GM12878 (cell line): ENCODE results near the gene SLC25A51.
"Not testable (repeated sequence)": the region's sequence is repeated elsewhere in the genome, so short reads cannot be mapped to it uniquely, and the experiment has no call there.

Experiments used
- CREM ChIP-seq: IDR thresholded peaks from 2 replicates; pipeline ENCODE4 v1.6.1; 2014; ENCODE audit warnings: antibody characterized with exemption, low read depth
- CUX1 ChIP-seq: IDR thresholded peaks from 2 replicates; pipeline ENCODE4 v1.6.1; 2012; ENCODE audit warnings: improper control_type of control experiment, low read depth, low read length; ENCODE audit not compliant: insufficient replicate concordance
- ESRRA ChIP-seq: IDR thresholded peaks from 2 replicates; pipeline ENCODE4 v1.6.1; 2012; ENCODE audit warnings: mild to moderate bottlenecking, low read length, improper control_type of control experiment
- MXI1 ChIP-seq: fragments of 150-350 bp; IDR thresholded peaks from 2 replicates; pipeline ENCODE4 v1.6.1; 2011; ENCODE audit warnings: low read depth, mild to moderate bottlenecking, inconsistent platforms, low read length, improper control_type of control experiment
- POLR2AphosphoS5 ChIP-seq: IDR thresholded peaks from 2 replicates; pipeline ENCODE4 v1.6.1; 2011; ENCODE audit warnings: mild to moderate bottlenecking, low read length, inconsistent platforms
- SUZ12 ChIP-seq: fragments of 200-600 bp; sonication (generic); IDR thresholded peaks from one replicate; pipeline ENCODE4 v1.6.1; 2018; ENCODE audit warnings: antibody characterized with exemption, mild to moderate bottlenecking; ENCODE audit not compliant: unreplicated experiment
- TBL1XR1 ChIP-seq: IDR thresholded peaks from 2 replicates; pipeline ENCODE4 v1.6.1; 2012; ENCODE audit warnings: low read depth, low read length, improper control_type of control experiment
- ZBTB33 ChIP-seq: fragments of 450-650 bp; IDR thresholded peaks from 2 replicates; pipeline ENCODE4 v1.6.1; 2017; ENCODE audit warnings: mild to moderate bottlenecking
- TF ChIP-seq, protein P1 (sequence below), 3 experiments: IDR thresholded peaks in 2 of 3; conservative IDR thresholded peaks in 1 of 3; 2 replicates each; pipeline ENCODE4 v1.5.1; 2011; ENCODE audit warnings: low read depth in 3 of 3, low read length in 3 of 3, mild to moderate bottlenecking in 3 of 3, control low read depth in 2 of 3, moderate library complexity in 2 of 3, inconsistent platforms in 1 of 3, mixed read lengths in 1 of 3; ENCODE audit not compliant: control insufficient read depth in 2 of 3, insufficient read depth in 1 of 3; ENCODE audit errors: extremely low read depth in 1 of 3
- TF ChIP-seq, protein P2 (sequence below): IDR thresholded peaks from 2 replicates; pipeline ENCODE4 v1.6.1; 2012; ENCODE audit warnings: low read depth, low read length, improper control_type of control experiment

DNA sequence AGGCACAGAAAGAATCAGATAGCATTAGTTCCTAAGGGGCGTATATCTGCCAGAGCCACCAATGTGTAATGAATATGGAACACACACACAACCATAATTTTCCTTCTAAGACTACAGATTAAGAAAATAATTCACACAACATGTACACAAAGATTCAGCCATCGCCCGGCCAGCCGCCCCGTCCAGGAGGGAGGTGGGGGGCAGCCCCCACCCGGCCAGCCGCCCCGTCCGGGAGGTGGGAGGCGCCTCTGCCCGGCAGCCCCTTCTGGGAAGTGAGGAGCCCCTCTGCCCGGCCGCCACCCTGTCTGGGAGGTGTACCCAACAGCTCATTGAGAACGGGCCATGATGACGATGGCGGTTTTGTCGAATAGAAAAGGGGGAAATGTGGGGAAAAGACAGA is 12.9 kb downstream of the SLC25A51 start:
- TF ChIP-seq, protein P1, sequence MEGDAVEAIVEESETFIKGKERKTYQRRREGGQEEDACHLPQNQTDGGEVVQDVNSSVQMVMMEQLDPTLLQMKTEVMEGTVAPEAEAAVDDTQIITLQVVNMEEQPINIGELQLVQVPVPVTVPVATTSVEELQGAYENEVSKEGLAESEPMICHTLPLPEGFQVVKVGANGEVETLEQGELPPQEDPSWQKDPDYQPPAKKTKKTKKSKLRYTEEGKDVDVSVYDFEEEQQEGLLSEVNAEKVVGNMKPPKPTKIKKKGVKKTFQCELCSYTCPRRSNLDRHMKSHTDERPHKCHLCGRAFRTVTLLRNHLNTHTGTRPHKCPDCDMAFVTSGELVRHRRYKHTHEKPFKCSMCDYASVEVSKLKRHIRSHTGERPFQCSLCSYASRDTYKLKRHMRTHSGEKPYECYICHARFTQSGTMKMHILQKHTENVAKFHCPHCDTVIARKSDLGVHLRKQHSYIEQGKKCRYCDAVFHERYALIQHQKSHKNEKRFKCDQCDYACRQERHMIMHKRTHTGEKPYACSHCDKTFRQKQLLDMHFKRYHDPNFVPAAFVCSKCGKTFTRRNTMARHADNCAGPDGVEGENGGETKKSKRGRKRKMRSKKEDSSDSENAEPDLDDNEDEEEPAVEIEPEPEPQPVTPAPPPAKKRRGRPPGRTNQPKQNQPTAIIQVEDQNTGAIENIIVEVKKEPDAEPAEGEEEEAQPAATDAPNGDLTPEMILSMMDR (IDR thresholded peaks at IDR 0.05 in 2 of 3, conservative IDR thresholded peaks at IDR 0.05 in 1 of 3; ENCODE audit: control insufficient read depth in 2 of 3, extremely low read depth in 1 of 3, insufficient read depth in 1 of 3, low read depth in 3 of 3, low read length in 3 of 3) = not testable (repeated sequence)
- TF ChIP-seq SUZ12, ESRRA, CREM, MXI1, POLR2AphosphoS5, CUX1, ZBTB33, TBL1XR1: not testable (repeated sequence)
- TF ChIP-seq, protein P2, sequence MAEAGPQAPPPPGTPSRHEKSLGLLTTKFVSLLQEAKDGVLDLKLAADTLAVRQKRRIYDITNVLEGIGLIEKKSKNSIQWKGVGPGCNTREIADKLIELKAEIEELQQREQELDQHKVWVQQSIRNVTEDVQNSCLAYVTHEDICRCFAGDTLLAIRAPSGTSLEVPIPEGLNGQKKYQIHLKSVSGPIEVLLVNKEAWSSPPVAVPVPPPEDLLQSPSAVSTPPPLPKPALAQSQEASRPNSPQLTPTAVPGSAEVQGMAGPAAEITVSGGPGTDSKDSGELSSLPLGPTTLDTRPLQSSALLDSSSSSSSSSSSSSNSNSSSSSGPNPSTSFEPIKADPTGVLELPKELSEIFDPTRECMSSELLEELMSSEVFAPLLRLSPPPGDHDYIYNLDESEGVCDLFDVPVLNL = not testable (repeated sequence)
